Activated T-cell treated with anti-CD3 and anti-CD28 coated beads, Interleukin-2, amount 50 U/mL, for 4 hours (primary cell): ENCODE results near the gene ACTL6B. TPM values are rescaled to one million over a fixed set of nuclear protein-coding genes. Genes with fewer than 3 reads are reported as not detected.

Source experiments
- ATAC-seq, 2 donors: fragments of 200-7000 bp; cut with Tn5 transposase; one replicate each; pipeline ENCODE4 v1.10.0; 2021
- DNase-seq: peaks from one replicate; pipeline ENCODE4 v3.0.0-alpha.2; 2020
- H3K27me3 Mint-ChIP-seq: one replicate; pipeline ENCODE4 v1.8.0; 2021; ENCODE audit warnings: low read depth, mixed read lengths
- H3K36me3 Mint-ChIP-seq: one replicate; pipeline ENCODE4 v1.8.0; 2022; ENCODE audit warnings: mixed read lengths; ENCODE audit not compliant: insufficient read depth
- H3K4me1 Mint-ChIP-seq: one replicate; pipeline ENCODE4 v1.8.0; 2021; ENCODE audit warnings: low read depth, mixed read lengths
- H3K4me3 Mint-ChIP-seq: one replicate; pipeline ENCODE4 v1.8.0; 2021; ENCODE audit warnings: mild to moderate bottlenecking, moderate library complexity, mixed read lengths
- H3K9me3 Mint-ChIP-seq: one replicate; pipeline ENCODE4 v1.8.0; 2021; ENCODE audit warnings: mixed read lengths
- total RNA-seq, 3 donors: library from RNA; stranded (reverse); gene quantifications; one replicate each; pipeline ENCODE4 v1.2.1, GENCODE V29; 2021

The ACTL6B gene
- total RNA-seq, 3 donors from 2014 or later: not detected

DNA sequence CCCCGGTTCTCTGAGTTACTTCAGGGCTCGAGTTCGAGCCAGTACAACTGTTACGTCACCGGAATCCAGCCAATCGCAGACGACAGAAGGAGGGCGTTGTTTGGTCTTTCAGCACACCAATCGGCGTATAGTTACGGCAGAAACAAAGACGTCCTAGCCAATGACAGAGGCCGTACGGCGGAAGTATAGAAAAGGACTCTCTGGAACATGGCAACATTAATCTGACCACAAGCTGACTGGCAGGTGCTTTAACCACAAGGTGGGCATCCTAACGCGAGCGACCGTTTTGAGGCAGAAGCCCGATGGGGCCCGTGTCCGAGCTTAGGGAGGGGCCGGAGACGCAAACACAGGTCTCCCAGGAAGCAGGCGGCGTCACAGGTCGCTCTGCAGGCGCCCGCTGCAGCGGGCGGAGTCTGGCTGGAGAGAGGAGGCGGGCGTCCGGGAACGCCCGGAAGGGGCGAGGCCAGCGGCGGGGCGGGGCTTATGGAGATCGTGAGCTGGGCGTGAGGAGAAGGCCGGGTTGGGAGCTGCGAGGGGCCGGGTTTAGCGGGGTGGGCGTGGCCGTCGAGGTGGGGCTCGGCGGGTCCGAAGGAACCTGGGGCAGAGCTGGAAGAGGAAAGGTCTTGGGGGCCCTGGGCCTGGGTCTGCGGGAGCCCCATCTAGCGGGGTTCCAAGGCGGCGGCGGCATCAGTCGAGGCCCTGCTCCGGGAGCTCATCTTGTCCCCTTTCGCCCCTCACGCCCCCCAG lies 44.1 kb downstream of the ACTL6B start, which contains the start of gene MOSPD3:
TSS of gene MOSPD3 (plus strand) at position 558 of the 747 bp plus-strand sequence. CDS start 252 bp downstream, outside the sequence.
- peaks cover 14% of the 10 kb centered on the region for H3K4me1 Mint-ChIP-seq
- peak within 1 kb of the TSS; percentile 95 for H3K4me3 Mint-ChIP-seq
- no peaks in the 10 kb centered on the region for H3K27me3 Mint-ChIP-seq
- ATAC-seq (peak; percentile 94 to 97), DNase-seq (peak; percentile 98)
- no peaks in the 10 kb centered on the region for H3K9me3 Mint-ChIP-seq
- H3K36me3 Mint-ChIP-seq: peaks cover 2% of the 10 kb centered on the region

DNA sequence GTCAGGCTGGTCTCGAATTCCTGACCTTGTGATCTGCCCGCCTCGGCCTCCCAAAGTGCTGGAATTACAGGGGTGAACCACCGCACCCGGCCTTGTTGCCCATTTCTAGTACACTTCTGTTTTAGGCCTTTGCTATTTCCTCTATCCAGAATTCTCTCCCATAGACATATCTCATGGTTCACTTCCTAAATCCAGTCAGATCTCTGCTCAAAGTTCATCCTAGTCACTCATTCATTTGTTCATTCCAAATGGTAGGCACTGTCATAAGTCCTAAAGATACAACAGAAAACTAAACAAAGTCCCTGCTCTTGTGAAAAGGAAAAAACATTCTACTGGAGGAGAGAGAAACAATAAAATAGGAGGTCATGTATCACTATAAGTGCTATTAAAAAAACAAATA lies 46.3 kb downstream of the ACTL6B start:
- Mint-ChIP-seq H3K36me3 (peaks cover 2% of the 10 kb centered on the region), H3K27me3 (no peaks in the 10 kb centered on the region), H3K4me1 (peaks cover 20% of the 10 kb centered on the region), H3K4me3 (peak overlapping the region; percentile 2), H3K9me3 (no peaks in the 10 kb centered on the region)
- DNase-seq (no peak), ATAC-seq (no peak)

DNA sequence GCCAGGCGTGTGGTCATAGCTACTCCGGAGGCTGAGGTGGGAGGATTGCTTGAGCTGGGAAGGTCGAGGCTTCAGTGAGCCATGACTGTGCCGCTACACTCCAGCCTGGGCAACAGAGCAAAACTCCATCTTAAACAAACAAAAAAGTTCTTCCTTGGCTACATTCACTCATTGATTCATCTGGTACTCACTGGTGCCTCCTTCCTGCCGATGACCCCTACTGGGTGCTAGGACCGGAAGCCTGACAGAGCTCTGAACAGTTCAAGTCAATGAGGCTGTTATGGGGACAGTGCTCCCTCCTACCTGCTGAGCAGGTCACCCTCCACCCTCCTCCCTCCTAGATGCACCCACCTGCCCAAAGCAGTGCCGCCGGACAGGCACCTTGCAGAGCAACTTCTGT lies 49.1 kb downstream of the ACTL6B start:
- Mint-ChIP-seq H3K4me3 (peak overlapping the region; percentile 16), H3K9me3 (no peaks in the 10 kb centered on the region), H3K4me1 (peaks cover 15% of the 10 kb centered on the region), H3K36me3 (no peaks in the 10 kb centered on the region), H3K27me3 (no peaks in the 10 kb centered on the region)
- ATAC-seq (no peak), DNase-seq (no peak)

DNA sequence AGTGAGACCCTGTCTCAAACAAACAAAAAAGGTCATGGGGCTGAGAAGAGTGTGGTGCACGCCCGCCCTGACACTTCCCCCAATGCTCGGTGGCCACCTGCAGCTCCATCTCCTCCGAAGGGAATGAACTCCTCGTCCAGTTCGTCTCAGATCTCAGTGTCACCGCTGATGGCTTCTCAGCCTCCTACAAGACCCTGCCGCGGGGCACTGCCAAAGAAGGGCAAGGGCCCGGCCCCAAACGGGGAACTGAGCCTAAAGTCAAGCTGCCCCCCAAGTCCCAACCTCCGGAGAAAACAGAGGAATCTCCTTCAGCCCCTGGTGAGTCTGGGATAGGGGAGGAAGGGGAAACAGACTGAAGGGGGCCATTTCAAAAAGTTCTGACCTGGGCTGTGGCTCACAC lies 49.9 kb downstream of the ACTL6B start:
- Mint-ChIP-seq H3K4me1 (peaks cover 15% of the 10 kb centered on the region), H3K4me3 (no peak overlapping the region), H3K27me3 (no peaks in the 10 kb centered on the region), H3K9me3 (no peaks in the 10 kb centered on the region), H3K36me3 (no peaks in the 10 kb centered on the region)
- no peak for ATAC-seq
- no peak for DNase-seq

DNA sequence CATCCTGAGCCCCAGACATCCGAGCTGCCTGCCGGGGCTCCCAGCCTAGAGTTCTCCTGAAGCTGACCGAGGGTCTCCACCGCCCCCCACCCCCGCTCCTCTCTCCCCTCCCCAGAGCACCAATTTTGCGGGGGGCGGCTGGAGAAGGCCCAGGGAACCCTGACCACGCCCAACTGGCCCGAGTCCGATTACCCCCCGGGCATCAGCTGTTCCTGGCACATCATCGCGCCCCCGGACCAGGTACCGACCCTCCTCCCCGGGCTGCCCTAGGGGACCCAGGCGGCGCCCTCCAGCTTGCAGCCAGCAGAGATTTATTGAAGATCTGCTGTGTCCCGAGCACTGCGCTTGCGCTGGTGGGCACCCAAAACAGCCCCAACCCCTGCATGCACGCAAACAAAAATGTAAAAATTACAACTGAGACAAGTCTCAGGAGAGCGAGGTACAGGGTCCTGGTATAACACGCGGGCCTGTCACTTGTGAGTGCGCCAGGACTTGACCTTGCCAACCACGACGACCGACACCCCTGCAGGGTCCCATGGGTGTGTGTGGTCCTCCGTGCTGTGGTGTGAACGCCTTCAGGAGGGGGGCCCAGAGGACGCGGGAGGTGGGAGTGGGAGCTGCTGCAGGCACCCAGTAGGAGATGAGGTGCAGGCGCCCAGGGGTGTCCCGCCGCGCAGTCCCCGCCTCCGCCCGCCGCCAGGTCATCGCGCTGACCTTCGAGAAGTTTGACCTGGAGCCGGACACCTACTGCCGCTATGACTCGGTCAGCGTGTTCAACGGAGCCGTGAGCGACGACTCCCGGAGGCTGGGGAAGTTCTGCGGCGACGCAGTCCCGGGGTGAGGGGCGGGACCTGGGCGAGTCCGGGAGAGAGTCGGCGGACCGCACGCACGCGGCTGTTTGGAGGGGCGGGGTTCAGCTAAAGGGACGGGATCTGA lies 51.0 kb downstream of the ACTL6B start:
- ATAC-seq: peak; percentile 17 to 31
- no peaks in the 10 kb centered on the region for H3K27me3 Mint-ChIP-seq
- no peak for DNase-seq
- H3K36me3 Mint-ChIP-seq: no peaks in the 10 kb centered on the region
- H3K4me3 Mint-ChIP-seq: peak overlapping the region; percentile 76
- no peaks in the 10 kb centered on the region for H3K9me3 Mint-ChIP-seq
- peaks cover 15% of the 10 kb centered on the region for H3K4me1 Mint-ChIP-seq

DNA sequence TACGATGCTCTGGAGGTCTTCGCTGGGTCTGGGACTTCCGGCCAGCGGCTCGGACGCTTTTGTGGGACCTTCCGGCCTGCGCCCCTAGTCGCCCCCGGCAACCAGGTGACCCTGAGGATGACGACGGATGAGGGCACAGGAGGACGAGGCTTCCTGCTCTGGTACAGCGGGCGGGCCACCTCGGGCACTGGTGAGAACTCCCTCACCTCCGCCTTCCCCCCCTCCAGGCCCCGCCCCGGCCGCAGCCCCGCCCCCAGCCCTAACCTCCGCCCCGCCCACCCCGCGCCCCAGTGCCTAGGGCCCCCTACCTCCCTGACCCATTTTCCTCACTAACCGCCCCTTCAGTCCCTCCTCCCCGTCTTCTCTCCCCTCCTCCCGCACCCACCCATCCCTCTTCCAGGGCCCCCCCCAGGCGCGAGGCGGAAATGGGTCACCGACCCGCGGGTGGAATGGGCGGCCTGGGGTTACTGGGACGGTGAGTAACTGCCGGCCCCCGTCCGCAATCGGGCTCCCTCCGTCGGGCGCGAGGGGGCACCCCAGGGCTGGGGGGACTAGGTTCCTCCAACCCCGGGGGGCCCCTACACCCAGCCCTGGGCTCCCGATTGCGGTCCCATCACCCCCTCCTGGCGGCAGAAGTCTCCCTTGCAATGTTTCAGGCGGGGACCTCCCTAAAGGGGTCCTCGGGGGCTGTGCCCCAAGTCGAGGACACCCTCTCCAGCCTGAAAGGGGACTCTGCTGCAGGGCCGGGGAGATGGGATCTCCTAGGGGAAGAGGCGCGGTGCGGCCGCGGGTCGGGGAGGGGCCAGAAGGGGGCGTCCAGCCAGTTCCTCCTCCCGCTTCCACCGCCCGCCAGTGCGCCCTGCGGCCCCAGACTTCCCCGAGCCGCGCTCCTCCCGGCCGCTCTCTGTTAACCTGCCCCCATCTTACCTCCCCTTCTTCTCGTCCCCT lies 51.9 kb downstream of the ACTL6B start:
- peak overlapping the region; percentile 78 for H3K4me3 Mint-ChIP-seq

DNA sequence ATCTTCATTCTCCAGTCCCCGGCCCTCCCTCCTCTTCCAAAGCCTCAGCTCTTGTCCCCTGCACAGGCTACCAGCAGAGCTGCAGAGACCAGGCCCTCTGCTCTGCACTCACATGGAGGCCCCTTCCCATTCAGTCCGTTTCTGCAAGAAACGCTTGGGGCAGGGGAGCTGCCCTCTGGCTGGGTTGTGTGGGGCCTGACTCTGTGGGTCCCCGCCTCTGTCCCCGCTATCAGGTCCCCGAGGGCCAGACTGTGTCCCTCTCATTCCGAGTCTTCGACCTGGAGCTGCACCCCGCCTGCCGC lies 52.6 kb downstream of the ACTL6B start:
- H3K4me3 Mint-ChIP-seq: peak overlapping the region; percentile 78
- H3K9me3 Mint-ChIP-seq: no peaks in the 10 kb centered on the region
- ATAC-seq: no peak
- H3K4me1 Mint-ChIP-seq: peaks cover 15% of the 10 kb centered on the region
- no peak for DNase-seq
- no peaks in the 10 kb centered on the region for H3K27me3 Mint-ChIP-seq
- H3K36me3 Mint-ChIP-seq: no peaks in the 10 kb centered on the region

More for the DNA sequence above, 51.9 kb downstream of the ACTL6B start:
- ATAC-seq: peak; percentile 73 to 76
- H3K27me3 Mint-ChIP-seq: no peaks in the 10 kb centered on the region
- H3K9me3 Mint-ChIP-seq: no peaks in the 10 kb centered on the region
- DNase-seq: peak; percentile 60
- peaks cover 15% of the 10 kb centered on the region for H3K4me1 Mint-ChIP-seq
- no peaks in the 10 kb centered on the region for H3K36me3 Mint-ChIP-seq

DNA sequence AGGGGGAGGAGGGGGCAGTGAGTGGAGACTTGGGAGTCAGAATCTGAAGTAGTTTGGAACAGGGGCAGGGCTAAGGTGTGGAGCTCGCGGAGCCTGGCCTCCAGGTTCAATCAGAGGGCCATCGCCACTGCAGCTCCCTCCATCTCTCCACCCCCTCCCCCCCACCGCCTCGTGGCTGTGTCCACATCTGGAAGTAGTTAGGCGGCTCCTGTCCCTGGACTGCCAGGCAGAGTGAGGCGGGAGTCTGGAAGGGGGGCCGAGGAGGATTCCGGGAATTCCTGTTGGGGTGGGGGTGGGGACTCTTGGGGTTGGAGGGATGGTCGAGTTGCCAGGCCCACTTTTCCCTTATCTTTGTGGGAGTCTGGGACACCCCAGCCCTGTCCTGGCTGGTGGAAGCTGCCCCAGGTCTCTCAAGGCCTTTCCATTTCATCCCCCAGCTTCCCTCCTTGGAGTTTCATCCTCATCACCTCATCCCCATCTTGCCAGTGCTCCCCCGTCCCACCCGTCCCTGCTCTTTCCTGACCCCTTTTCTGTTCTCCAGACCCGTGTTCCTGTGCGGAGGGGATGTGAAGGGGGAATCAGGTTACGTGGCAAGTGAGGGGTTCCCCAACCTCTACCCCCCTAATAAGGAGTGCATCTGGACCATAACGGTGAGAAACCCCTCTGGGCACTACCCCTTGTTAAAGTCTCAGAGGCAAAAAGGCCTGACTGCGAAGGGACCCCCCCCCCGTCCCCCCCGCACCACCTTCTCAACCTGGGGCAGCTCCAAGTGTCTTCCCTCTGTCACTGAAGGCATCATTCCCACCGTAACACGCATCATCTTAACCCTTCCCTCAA lies 53.1 kb downstream of the ACTL6B start:
- no peak for DNase-seq
- peak overlapping the region; percentile 78 for H3K4me3 Mint-ChIP-seq
- H3K36me3 Mint-ChIP-seq: no peaks in the 10 kb centered on the region
- peaks cover 15% of the 10 kb centered on the region for H3K4me1 Mint-ChIP-seq
- H3K9me3 Mint-ChIP-seq: no peaks in the 10 kb centered on the region
- no peaks in the 10 kb centered on the region for H3K27me3 Mint-ChIP-seq
- no peak for ATAC-seq

DNA sequence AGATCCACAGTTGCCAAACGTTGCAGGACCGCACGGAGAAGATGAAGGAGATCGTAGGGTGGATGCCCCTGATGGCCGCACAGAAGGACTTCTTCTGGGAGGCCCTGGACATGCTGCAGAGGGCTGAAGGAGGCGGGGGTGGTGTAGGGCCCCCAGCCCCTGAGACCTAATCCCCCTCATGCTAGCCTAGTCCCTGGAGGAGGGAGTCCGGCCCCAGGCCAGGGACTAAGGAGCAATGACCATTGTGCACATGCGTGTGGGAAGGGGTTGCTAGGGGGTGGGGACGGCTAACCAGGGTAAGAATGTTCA lies 55.6 kb downstream of the ACTL6B start:
- Mint-ChIP-seq H3K36me3 (no peaks in the 10 kb centered on the region), H3K4me3 (no peak overlapping the region)
- no peak for ATAC-seq

DNA sequence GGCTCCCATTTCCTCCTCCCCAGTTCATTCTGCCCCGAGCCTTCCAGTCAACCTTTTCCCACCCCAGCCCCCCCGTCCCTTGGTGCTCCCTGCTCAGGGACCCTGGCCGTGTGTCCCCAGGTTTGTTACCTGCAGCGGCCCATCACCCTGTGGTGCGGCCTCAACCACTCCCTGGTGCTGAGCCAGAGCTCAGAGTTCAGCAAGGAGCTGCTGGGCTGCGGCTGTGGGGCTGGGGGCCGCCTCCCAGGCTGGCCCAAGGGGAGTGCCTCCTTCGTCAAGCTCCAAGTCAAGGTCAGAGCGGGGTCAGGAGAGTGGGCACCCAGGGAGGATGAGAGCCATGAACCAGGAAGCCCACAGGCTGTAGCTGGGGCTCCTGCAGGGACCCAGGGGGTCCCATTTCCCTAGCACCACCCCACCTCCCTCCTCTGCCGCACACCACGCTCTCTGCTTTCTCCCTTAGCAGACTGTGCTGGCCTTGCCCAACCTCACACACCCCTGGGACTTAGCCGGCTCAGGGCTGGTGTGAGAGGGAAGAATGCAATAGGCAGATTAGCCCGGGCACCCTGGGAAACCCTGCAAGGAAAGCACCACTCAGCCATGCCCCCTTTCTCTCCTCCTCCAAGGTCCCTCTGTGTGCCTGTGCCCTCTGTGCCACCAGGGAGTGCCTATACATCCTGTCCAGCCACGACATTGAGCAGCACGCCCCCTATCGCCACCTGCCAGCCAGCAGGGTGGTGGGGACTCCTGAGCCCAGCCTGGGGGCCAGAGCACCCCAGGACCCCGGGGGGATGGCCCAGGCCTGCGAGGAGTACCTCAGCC lies 56.1 kb downstream of the ACTL6B start:
- no peak for ATAC-seq

More for the DNA sequence above, 55.6 kb downstream of the ACTL6B start:
- DNase-seq: no peak
- Mint-ChIP-seq H3K27me3 (no peaks in the 10 kb centered on the region), H3K9me3 (no peaks in the 10 kb centered on the region), H3K4me1 (peaks cover 14% of the 10 kb centered on the region)

DNA sequence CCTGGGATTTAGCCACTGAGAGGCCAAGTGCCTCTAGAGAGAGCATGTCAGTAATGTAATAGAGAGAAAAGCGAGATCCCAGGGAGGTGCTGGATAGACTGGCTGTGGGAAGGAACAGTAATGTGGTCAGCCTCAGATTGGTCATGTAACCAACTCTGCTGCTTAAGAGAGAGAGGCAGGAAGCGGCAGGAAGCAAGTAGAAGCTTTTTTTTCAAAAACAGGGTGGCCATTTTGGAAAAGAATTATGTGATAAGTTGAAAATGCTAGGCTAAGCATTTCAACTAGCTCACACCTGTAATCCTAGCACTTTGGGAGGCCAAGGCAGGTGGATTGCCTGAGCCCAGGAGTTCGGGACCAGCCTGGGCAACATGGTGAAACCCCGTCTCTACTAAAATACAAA lies 57.8 kb downstream of the ACTL6B start:
- Mint-ChIP-seq H3K9me3 (no peaks in the 10 kb centered on the region), H3K4me3 (no peak overlapping the region)

More for the DNA sequence above, 56.1 kb downstream of the ACTL6B start:
- no peak for DNase-seq
- no peaks in the 10 kb centered on the region for H3K27me3 Mint-ChIP-seq
- H3K9me3 Mint-ChIP-seq: no peaks in the 10 kb centered on the region
- H3K4me3 Mint-ChIP-seq: no peak overlapping the region
- peaks cover 11% of the 10 kb centered on the region for H3K4me1 Mint-ChIP-seq
- H3K36me3 Mint-ChIP-seq: no peaks in the 10 kb centered on the region

DNA sequence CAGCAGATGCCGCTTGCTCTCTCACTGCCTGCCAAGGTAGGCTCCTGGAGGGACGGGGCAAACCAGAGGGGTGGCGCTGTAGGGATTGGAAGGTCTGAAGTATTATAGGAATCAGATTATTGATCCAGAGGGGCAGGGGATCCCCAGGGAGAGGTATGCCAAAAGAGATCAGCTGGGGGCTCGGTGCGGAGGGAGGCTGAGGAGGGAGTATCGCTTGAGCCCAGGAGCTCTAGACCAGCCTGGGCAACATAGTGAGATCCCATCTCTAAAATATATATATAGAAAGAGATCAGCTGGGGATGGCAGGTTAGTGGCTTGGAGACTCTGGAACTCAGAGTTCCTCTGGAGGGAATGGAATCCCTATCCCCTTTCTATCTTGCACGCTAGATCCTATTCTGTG lies 61.1 kb downstream of the ACTL6B start:
- Mint-ChIP-seq H3K4me1 (no peaks in the 10 kb centered on the region), H3K4me3 (no peak overlapping the region), H3K36me3 (no peaks in the 10 kb centered on the region), H3K27me3 (peaks cover 8% of the 10 kb centered on the region), H3K9me3 (no peaks in the 10 kb centered on the region)
- no peak for ATAC-seq
- DNase-seq: no peak

More for the DNA sequence above, 57.8 kb downstream of the ACTL6B start:
- DNase-seq (no peak), ATAC-seq (no peak)
- peaks cover 4% of the 10 kb centered on the region for H3K4me1 Mint-ChIP-seq
- no peaks in the 10 kb centered on the region for H3K36me3 Mint-ChIP-seq
- no peaks in the 10 kb centered on the region for H3K27me3 Mint-ChIP-seq
